Fibroblast of skin of abdomen (primary cell): Measurements from ENCODE around the gene ELL3. TPM values are rescaled to one million over a fixed set of nuclear protein-coding genes. Genes with fewer than 3 reads are reported as not detected.
"Not testable (repeated sequence)": the region's sequence is repeated elsewhere in the genome, so short reads cannot be mapped to it uniquely, and the experiment has no call there.

Source experiments
- DNase-seq: peaks from one replicate; pipeline ENCODE4 v3.0.0-alpha.2; 2013
- polyA plus RNA-seq, 2 experiments: library from polyadenylated mRNA; unstranded; fragments of 120-200 nt; gene quantifications; one replicate each; pipeline ENCODE4 v1.2.1, GENCODE V29; 2013; ENCODE audit not compliant: insufficient read length in 2 of 2

The ELL3 gene, protein sequence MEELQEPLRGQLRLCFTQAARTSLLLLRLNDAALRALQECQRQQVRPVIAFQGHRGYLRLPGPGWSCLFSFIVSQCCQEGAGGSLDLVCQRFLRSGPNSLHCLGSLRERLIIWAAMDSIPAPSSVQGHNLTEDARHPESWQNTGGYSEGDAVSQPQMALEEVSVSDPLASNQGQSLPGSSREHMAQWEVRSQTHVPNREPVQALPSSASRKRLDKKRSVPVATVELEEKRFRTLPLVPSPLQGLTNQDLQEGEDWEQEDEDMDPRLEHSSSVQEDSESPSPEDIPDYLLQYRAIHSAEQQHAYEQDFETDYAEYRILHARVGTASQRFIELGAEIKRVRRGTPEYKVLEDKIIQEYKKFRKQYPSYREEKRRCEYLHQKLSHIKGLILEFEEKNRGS
- 1.9 TPM for polyA plus RNA-seq (2013, experiment 1 of 2; ENCODE audit: insufficient read length)
- polyA plus RNA-seq (2013, experiment 2 of 2; ENCODE audit: insufficient read length), result 2.2 TPM

DNA sequence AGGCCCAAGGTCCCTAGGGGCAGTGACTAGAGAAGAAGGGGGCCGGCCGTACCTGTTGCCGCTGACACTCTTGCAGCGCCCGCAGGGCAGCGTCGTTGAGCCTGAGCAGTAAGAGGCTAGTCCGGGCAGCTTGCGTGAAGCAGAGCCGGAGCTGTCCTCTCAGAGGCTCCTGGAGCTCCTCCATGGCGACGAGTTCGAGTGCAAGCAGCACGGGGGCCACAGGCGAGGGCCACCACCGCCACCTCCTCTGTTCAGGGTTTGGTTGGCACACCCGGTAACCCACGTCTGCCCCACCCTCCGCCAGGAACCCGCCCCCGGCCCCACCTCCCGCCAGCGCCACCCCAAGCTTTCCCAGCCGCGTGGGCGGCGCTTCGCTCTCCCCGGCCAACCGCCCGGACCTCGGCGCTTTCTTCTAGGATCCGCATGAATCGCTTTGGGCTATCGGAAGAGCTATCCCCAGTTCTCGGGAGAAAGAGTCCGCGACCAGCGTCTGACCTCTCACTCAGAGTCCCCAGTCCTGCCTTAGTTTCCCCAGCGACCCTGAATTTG, at the start of gene ELL3:
Gene ELL3, minus strand, starts transcription at position 249 of the 549 bp plus-strand sequence. Its CDS starts 65 bp downstream, at position 184.
- DNase-seq, result peak; percentile 55

DNA sequence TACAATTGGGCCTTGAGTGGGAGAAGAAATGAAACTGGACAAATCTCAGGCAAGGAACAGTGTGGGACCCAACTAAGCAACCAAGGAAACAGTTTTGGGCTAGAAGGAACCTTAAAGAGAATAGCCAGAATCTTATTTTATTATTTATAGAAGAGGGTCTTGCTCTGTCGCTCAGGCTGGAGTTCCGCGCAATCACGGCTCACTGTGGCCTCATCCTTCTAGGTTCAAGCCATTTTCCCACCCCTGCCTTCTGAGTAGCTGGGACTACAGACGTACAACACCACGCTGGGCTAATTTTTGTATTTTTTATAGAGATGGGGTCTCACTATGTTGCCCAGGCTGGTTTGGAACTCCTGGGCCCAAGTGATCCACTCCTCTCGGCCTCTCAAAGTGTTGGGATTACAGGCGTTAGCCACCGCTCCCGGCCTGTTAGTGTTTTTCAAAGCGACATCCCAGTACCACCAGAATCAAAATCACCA, 49.3 kb upstream of the ELL3 start:
- no peak for DNase-seq

DNA sequence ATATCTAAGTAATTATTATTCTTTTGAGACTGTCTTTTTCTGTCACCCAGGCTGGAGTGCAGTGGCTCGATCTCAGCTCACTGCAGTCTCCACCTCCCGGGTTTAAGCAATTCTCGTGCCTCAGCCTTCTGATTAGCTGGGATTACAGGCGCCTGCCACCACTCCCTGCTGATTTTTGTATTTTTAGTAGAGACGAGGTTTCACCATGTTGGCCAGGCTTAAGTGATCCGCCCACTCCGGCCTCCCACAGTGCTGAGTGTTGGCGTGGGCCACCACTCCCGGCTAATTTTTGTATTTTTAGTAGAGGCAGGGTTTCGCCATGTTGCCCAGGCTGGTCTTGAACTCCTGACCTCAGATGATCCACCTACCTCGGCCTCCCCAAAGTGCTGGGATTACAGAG, 48.5 kb upstream of the ELL3 start:
- not testable (repeated sequence) for DNase-seq

DNA sequence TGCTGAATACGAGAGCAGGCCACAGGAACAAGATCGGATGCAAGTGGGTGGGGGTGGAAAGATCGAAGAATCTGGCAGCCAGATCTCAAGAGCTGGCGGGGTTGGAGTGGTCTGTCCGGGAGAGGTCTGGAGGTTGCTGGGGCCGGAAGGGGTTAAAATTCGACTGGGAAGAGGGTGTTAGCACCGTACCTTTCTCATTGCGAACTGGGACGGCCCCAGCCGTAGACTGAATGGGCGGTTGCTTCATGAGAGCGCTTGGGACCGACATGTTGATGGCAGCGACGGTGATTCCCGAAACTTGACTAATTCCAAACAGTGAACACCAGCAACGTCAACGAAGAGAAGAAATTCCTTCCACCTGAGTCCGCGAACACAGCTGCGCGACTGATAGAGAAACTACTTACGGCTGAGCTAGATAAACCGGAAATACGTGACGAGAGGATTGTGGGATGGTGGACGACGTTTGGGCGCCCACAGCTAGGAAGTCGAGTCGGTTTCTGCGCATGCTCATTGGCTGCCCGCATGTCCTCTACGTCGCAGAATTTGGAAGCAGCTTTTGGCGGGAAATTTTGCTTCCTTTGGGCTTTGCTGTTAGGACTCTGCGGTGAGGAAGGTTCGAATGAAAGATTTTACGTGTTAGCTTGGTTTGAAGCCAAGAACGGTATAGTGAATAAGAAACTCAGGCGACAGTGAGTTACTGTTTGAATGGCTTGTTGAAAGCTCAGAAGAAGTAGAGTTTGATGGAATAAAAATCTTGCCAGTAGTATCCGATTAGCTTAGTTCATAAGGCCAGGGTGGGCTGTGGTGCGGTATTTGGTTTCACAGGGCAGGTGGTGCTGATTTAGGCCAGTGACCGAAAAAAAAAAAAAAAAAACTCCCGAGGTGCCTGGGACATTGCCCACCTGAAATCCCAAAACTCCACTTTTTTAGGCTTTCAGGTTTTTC, 47.8 kb upstream of the ELL3 start, which contains the start of gene MFAP1:
Gene MFAP1, minus strand, starts transcription at position 389 of the 945 bp plus-strand sequence. Its CDS starts 121 bp downstream, at position 268.
- peak; percentile 98 for DNase-seq

DNA sequence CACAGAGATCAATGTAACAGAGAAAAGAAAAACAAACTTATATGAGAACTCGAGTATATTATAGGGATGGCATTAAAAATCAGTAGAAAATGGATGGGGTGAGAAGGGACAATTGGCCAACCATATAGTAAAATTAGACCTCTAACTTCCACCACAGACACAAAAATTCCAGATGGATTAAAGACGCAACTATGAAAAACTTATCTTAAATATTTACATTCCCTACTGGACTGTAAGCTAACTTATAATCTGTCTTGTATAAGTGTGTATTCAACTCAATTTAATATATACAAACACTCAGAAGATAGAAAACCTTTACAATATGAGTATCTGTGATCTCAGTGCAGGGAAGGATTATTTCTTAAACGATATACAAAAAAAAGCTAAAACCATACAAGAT, 44.7 kb upstream of the ELL3 start:
- DNase-seq, result no peak

DNA sequence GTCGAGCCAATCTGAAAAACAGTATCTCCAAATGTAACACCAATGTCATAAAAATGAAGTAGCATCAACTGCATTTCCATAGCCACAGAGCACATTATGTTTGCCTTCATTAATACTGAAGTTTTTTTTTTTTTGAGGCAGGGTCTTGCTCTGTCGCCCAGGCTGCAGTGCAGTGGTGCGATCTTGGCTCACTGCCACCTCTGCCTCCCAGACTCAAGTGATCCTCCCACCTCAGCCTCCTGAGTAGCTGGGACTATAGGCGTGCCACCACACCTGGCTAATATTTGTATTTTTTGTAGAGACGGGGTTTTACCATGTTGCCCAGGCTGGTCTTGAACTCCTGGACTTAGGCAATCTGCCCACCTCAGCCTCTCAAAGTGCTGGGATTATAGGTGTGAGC, 38.3 kb upstream of the ELL3 start:
- not testable (repeated sequence) for DNase-seq

DNA sequence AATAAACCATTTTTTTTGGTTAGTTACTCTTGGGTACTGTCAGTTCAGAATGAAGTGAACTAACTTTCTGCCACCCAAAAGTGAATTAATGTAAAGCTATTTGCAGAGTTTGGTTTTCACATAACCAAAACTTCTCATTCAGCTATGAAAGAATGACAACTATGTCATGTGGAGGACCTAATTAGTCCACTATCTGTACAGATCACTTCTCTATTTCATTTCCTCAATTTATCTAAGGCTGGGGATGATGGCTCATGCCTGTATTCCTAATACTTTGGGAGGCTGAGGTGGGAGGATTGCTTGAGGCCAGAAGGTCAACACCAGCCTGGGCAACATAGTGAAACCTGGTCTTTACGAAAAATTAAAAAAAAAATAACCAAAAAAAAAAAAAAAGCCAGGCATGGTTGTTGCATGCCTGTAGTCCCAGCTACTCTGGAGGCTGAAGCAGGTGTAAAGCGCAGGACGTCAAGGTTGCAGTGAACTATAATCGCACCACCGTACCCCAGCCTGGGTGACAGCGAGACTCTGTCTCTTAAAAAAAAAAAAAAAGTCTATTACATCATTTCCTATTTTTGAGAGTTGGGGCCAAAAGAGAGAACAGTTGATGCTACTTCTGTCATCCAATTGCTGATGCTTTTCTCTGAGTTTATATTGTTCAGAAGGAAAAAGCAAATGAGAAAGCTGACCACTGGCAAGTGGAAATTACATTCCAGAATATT, 32.4 kb upstream of the ELL3 start:
- DNase-seq, result no peak

DNA sequence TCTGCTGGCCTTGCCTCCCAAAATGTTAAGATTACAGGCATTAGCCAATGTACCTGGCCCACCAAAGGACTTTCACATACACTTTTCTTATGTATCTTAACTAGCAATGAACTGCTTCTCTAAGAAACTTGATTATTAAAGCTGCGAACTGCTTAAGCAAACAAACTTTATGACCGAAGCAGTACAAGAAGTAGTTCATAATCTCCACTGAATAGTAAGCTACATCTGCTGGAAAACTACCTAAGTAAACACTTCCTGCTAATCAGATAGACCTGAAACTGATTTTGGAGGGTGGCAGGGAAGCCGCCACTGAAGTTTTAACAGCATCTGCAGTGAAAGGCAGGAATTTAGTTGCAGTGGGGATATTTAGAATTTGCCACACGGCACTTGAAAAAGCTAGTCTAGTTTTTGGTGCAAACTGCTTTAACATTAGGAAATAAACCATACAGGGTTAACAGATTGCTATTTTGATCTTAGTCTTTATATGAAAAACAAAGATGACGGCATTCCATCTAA, 31.7 kb upstream of the ELL3 start:
- DNase-seq, result no peak

DNA sequence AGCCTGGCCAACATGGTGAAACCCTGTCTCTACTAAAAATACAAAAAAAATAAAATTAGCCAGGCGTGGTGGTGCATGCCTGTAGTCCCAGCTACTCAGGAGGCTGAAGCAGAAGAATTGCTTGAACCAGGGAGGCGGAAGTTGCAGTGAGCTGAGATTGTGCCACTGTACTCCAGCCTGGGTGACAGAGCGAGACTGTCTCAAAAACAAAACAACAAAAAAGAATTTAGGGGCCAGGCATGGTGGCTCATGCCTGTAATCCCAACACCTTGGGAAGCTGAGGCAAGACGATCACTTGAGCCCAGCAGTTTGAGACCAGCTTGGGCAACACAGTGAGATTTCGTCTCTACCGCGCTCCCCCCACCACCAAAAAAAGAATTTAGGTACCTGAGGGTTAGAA, 25.9 kb upstream of the ELL3 start:
- not testable (repeated sequence) for DNase-seq

DNA sequence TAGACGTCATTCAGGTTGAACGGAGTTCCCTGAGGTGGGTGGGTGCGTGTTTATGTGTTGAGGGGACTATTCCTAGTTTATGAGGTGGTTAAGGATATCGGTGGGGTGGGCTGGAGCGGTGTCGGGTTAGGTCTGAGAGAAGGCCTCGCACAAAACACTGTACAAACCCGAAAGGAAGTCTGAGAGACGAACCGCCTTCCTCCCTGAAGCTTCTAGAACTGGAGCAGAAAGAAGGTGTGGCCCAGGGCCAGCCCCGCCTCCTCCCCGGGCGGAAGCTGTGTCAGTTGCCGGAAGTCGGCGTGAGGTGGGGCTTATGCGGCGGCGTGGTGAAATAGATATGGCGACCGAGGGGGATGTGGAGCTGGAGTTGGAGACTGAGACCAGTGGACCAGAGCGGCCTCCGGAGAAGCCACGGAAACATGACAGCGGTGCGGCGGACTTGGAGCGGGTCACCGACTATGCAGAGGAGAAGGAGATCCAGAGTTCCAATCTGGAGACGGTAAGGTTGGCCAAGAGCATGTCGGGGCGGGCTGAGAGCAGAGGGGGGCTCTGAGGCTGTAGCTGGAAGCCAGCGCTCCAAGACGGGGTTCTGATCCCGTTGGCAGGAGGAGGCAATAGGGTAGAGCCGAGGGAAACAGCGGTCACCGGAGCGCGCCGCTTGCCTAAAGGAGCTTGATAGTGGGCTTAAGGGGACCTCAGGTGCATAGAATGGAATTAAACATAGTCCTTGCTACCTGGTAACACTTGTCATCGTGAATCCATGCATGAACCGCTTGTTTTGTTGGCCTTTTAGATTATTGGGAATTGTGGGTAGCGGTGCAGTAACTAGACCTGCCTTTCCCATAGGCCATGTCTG, 23.7 kb upstream of the ELL3 start, which contains the start of gene HYPK:
Gene HYPK, plus strand, starts transcription at position 314 of the 856 bp plus-strand sequence. Its CDS starts 24 bp downstream, at position 338.
- DNase-seq, result peak; percentile 87

DNA sequence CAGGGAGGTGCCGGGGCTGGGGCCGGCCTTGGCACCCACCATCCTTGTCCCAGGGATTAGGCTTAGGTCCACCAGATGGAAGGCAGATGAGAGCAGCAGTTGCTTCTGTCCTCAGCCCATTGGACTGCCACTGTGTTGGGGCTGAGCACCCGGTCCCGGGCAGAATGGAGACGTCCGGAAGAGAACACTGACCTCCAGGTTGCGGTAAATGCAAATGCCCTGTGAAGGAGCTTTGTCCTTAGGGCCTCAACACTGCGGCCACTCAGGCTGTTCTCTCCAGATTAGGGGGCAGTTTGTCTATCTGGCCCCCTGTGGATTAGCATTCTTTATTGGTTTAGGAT, 23.1 kb upstream of the ELL3 start, which contains the start of gene SERINC4:
Gene SERINC4, minus strand, starts transcription at position 276 of the 341 bp plus-strand sequence. Its CDS starts 234 bp downstream, at position 42.
- DNase-seq, result no peak

DNA sequence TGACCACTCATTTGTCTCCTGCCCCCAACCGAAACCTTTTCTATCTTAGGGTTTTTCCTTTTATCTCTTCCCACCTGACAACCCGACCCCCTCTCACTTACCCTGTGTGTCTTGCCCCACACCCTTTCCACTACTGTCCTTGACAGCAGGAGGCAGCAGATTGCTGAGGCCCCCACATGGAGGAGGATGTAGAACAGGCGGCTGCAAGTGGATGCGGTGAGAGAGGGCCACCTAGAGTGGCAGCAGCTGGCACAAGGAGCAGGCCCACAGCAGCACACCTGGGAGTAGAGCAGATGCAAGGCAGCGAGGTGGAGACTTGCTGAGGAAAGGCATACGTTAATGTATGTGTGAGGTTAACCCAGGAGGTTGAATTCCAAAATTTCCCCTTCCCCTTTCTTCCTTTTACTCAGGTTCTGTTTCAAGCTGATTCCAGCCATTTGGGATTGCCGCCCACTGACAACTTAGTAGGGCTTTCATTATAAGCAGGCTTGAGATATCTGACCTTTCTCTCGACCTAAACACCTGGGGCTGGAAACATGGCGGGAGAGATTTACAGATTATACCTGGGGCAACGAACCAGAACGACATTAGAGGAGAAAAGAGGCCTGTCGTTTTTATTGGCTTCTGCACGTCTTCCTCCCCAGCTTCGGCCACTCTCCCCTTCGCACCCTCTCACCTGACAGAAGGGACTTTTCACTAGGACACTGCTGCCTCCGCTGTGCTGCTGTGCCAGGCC, 22.6 kb upstream of the ELL3 start:
- no peak for DNase-seq

DNA sequence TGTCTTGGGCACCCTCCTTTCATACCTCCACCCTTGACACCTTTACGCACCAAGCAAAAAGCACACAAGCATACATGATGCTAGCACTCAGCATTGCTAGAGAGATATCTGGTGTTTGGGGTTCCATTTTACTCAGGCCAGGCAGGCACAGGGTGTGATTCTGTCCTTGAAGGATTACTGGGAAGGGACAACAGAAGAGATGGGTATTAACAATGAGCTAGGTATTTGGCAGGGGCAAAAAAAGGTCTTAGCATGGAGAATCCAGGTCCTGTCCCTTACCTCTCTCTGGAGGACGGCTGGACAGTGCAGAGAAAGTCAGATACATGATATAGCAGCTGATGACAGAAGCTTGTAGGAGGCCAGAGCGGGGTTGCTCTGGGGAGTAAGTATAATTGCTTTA, 19.8 kb upstream of the ELL3 start:
- DNase-seq, result no peak

DNA sequence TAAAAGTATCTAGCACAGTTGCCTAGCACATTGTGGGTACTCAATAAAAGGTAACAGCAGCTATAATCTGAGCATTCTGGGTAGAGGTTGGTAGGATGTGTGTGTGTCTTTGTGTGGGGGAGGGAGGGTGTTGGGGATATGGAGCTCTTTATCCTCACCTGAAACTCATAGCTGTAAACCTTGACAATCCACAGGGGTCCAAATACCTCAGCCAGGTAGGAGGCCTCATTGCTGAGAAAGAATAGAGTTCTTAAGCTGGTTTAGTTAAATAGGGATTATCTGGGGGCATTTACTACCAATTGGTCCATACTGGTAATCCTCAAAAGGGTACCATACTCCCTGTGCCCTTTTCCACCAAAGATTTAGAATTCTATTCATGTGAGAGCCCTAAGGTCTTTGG, 19.2 kb upstream of the ELL3 start:
- DNase-seq, result no peak

DNA sequence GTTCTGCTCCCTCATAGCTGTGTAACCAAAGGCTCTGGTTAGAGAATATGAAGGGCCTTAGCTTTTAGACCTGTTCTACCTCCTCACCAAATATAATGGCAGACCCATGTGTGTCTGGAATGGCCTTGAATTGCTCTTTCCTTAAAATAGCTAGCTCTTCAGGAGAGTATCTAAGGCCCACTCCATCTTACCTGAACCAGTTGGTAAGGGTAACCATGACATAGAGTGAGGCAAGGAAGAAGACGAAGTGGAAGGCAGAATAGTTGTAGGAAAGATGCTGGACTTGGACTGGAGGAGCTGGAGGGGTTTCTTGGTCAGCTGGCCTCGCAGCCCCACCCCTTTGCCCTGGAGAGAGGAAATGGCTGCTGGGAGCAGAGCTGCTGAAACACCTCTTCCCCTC, 18.4 kb upstream of the ELL3 start:
- no peak for DNase-seq

DNA sequence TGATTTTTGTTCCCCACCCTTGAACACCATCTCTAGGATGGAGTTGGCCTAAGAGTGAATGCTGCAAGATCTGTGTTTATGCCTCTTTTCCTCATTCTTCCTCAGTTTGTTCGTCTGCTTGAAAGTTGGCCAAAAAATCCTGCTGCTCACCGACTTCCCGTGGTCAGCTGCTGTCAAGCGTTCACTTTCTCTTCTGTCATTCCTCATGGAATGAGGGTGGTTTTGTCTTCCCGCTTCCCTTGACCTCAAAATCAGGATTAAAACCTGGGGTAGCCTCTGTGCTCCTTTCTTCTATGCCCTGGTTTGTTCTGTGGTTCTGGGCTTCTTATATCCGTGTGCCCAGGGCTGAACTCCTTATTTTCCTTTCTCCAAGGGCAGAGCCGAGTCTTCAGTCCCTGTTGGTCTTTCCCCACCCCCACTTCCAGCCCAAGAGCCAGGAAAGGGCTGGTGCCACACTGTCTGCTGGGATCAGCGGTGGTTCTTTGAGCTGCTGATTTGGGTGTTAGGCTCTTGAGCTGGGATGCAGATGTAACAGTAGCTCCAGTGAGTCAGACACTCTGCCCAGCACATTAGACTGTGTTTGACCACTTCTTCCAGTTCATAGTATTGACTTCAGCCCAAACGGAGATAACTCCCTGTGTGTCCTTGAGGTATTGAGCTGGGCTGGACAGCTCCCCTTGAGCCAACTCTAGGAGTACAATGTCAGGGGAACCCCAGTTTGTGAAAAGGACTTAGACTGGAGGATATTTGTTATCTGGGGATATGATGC, 17.7 kb upstream of the ELL3 start:
- DNase-seq, result peak; percentile 47

DNA sequence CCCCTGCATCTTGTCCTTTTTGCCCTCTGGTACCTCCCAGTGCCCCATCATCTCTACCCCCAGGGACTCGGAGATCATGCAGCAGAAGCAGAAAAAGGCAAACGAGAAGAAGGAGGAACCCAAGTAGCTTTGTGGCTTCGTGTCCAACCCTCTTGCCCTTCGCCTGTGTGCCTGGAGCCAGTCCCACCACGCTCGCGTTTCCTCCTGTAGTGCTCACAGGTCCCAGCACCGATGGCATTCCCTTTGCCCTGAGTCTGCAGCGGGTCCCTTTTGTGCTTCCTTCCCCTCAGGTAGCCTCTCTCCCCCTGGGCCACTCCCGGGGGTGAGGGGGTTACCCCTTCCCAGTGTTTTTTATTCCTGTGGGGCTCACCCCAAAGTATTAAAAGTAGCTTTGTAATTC, 16.9 kb upstream of the ELL3 start:
- DNase-seq, result no peak

DNA sequence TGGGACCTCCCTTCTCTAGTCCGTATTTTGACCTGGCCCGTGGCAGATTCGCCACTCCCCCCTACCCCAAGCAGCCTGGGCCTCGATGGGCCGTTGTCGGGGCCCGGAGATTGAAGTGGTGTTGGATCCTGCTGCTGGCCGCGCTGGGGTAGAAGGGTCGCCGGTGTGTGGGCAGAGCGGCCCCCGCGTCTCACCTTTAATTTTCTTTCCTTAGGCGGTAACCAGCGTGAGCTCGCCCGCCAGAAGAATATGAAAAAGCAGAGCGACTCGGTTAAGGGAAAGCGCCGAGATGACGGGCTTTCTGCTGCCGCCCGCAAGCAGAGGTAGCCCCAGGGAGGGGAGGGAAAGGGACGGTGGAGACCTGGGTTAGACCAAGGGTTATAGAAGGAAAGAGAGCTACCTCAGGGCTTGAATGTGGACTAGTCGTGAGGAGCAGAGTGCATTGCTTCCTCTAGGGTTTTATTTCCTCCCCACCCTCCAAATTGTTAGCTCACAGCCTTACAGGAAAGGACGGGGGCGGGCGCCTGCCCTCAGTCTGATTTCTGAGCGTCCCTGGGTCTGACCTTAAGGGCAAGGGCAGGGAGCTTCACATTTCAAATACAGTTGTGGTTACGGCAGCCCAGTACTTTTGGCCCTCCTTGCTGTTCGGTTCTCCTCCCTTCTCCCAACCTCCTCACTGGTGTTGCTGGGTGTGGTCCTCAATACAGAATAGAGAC, 16.2 kb upstream of the ELL3 start:
- DNase-seq, result no peak
